Measurements from ENCODE around the gene KDM5B.

DNA sequence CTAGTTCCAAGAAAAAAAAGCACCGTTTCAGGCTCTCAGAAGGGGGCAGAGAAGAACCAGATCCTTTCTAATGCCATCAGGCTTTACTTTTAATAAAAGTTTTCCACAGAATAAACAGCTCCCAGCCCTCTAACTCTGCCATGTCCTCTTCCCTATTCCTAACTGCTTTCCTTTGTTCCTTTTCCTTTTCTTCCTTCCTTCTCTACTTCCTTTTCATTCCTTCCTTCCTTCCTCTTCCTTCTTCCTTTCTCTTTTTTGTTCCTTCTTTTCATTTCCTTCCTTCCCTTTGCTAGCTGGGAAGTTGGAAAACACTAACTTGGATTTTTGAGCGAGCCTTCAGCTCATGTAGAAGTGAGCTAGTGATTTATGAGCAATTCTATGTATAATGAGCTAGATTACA is 46.2 kb downstream of the KDM5B start:
- TF ChIP-seq, protein P1, sequence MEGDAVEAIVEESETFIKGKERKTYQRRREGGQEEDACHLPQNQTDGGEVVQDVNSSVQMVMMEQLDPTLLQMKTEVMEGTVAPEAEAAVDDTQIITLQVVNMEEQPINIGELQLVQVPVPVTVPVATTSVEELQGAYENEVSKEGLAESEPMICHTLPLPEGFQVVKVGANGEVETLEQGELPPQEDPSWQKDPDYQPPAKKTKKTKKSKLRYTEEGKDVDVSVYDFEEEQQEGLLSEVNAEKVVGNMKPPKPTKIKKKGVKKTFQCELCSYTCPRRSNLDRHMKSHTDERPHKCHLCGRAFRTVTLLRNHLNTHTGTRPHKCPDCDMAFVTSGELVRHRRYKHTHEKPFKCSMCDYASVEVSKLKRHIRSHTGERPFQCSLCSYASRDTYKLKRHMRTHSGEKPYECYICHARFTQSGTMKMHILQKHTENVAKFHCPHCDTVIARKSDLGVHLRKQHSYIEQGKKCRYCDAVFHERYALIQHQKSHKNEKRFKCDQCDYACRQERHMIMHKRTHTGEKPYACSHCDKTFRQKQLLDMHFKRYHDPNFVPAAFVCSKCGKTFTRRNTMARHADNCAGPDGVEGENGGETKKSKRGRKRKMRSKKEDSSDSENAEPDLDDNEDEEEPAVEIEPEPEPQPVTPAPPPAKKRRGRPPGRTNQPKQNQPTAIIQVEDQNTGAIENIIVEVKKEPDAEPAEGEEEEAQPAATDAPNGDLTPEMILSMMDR (IDR thresholded peaks at IDR 0.05) = no peak
- TF ChIP-seq POLR2A (IDR thresholded peaks at IDR 0.05) (no peak), POLR2AphosphoS5 (IDR thresholded peaks at IDR 0.05) (no peak)
